ENCODE measurements around the gene MYADML2.

MYADML2 gene

DNA sequence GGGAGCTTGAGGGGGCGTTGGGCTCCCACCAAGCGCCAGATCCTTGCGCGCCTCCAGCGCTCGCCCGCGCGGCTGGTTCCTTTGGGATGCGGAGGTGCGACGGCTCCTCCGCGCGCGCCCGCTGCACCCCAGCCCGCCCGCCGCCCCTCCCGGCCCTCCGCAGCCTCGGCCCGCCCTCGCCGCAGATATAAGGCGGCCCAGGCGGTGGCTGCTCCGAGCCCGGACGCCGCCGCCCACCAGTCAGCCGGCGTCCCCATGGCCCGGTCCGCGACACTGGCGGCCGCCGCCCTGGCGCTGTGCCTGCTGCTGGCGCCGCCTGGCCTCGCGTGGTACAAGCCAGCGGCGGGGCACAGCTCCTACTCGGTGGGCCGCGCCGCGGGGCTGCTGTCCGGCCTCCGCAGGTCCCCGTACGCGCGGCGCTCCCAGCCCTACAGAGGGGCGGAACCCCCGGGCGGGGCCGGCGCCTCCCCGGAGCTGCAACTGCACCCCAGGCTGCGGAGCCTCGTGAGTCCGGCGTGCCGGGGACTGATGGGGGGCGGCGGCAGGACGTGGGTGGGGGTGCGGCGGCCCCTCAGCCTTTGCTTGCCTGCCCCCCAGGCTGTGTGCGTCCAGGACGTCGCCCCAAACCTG is 44.9 kb downstream of the MYADML2 start, which contains the start of gene NPB:
Gene NPB (plus strand): TSS at position 216 of the 630 bp plus-strand sequence. CDS start 40 bp downstream, at position 256.
- TF ChIP-seq GATA2 (IDR thresholded peaks at IDR 0.05; ENCODE audit: low read depth, low read length) = no peak
- TF ChIP-seq GATA3 (IDR thresholded peaks at IDR 0.05; ENCODE audit: low read depth, low read length) = no peak

DNA sequence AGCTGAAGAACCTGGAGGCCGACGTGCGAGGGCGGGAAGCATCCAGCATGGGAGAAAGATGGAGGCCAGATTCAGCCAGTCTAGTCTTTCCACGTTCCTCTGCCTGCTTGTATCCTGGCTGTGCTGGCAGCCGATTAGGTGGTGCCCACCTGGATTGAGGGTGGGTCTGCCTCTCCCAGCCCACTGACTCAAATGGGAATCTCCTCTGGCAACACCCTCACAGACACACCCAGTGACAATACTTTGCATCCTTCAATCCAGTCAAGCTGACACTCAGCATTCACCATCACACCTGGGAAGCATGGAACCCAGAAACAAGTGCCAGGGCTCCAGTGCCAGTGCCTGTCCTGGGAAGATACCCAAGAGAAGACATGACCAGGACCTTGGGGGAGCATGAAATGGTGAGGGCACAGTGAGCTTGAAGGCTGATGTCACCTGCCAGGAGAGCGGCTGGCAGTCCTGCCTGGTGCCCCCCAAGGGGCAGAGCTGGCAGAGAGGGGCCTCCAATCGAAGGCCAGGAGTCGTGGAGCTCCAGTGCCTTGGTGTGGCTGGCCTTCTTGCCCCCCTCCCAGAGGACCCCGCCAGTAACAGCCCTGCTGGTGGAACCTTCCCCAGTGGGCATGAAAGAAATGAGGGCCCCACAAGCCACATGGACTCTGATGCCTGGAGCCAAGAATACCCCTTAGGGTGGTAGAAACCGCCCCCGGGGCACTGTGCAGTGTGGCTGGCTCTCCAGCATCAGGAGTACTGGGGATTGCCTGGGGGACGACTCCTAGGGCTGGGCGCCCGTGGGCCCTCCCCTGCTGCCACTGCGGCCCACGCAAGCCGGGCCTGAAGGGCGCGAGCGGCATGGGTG is 45.6 kb downstream of the MYADML2 start:
- TF ChIP-seq GATA2 (IDR thresholded peaks at IDR 0.05; ENCODE audit: low read depth, low read length) (no peak), GATA3 (IDR thresholded peaks at IDR 0.05; ENCODE audit: low read depth, low read length) (no peak)

DNA sequence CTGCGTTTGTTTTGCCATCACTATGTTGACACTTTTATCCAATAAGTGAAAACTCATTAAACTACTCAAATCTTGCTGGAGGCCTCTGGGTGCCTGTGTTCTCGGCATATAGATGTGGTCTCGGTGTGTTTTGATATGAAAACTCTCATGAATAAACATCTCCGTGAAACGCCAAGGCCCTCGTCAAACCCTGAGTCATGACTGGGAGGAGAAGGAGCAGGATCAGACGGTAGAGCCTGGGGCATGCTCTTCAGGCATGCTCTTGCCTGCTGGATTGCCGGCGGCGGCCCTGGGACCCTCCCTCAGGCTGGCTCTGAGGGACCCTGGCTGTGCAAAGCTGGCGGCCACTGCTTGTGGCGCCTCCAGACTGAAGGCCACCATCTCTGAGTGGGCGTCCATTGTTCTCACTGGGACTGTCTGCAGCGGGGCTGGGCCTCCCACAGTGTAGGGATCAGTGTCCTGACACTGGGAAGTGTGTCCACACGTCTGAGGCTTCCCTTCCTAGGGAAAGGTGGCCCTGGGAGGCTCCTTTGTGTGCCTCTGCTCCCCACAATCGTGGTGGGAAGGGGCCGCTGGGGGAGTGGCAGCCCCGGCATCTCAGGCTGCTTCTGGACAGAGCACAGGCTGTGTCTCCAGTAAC is 46.7 kb downstream of the MYADML2 start:
- no peak for TF ChIP-seq GATA2 (IDR thresholded peaks at IDR 0.05; ENCODE audit: low read depth, low read length)
- no peak for TF ChIP-seq GATA3 (IDR thresholded peaks at IDR 0.05; ENCODE audit: low read depth, low read length)

DNA sequence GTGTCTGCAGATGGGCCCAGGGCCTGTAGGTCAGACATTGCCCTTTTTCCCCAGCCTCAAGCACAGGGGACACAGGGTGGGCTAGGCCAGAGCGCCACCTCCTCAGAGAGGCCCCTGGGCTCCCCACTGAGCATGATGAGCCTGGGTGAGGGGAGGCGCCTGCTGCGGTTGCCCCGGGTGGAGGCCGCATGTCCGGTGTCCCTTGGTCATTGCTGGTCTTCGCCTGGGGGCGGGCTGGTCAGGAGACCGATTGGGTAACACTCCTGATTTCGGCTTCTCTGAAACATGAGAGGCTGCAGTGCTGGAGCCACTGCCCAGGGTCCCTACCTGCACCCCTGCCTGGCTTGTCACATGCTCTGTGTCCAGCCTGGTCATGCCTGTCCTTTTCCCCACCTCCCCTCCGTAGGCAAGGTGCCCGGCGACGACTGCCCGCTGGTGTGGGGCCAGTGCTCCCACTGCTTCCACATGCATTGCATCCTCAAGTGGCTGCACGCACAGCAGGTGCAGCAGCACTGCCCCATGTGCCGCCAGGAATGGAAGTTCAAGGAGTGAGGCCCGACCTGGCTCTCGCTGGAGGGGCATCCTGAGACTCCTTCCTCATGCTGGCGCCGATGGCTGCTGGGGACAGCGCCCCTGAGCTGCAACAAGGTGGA is 47.4 kb downstream of the MYADML2 start:
- no peak for TF ChIP-seq GATA2 (IDR thresholded peaks at IDR 0.05; ENCODE audit: low read depth, low read length)
- TF ChIP-seq GATA3 (IDR thresholded peaks at IDR 0.05; ENCODE audit: low read depth, low read length) = no peak

DNA sequence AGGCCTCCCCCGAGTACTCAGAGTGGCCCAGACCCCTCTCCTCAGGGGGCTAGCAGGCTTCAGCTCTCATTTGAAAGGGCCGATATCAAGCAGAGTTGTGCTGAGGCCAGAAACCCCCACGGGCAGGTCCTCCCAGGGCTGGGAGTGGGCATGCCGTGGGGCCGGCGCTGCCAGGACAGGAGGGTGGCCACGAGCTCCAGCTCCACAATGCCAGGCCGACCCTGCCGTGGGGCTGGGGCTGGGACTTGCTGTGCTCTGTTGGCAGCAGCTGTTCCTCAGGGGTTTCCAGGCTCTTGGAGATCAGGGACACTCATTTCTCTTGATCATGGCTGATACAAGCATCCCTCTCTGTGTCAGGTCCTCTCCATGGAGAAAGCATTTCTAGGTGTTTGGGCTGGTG is 48.1 kb downstream of the MYADML2 start:
- no peak for TF ChIP-seq GATA2 (IDR thresholded peaks at IDR 0.05; ENCODE audit: low read depth, low read length)
- TF ChIP-seq GATA3 (IDR thresholded peaks at IDR 0.05; ENCODE audit: low read depth, low read length) = no peak

DNA sequence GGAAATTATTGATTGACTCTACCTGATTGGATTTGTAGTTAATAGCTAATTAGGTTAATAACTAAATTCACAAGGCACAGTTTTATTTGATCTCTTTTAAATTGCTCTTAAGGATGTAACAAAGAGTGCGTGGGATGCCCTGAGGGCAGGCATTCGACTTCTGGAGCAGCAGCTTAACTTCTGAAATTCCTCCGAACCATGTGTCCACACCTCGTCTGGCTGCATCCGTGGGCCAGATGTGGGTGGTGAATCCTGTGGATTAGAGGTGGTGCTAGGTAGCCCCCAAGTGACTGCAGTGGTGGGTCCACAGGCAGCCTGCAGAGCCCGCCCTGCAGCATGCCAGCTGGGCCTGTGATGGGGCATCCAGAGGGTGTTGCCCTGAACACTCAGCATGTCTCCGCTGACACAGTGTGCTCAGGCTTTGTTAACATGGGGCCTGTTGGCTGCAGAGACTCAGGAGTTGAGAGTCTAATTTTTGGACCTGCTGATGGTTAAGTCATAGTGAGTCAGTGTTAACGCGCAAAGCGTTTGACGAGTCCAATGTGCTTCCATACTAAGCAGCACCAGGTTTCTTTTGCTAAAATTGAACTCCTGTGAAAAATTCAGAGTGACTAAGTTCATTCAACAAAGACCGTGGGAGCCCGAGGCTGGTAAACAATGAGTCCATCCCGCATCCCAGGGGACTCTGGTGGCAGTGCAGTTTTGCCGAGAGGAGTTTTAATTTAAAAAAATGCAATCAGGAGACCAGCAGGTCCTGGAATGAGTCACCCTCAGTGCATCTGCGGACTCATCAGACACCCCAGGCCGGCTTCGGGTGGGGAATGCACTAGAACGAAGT is 48.8 kb downstream of the MYADML2 start:
- TF ChIP-seq GATA2 (IDR thresholded peaks at IDR 0.05; ENCODE audit: low read depth, low read length) (no peak), GATA3 (IDR thresholded peaks at IDR 0.05; ENCODE audit: low read depth, low read length) (no peak)

DNA sequence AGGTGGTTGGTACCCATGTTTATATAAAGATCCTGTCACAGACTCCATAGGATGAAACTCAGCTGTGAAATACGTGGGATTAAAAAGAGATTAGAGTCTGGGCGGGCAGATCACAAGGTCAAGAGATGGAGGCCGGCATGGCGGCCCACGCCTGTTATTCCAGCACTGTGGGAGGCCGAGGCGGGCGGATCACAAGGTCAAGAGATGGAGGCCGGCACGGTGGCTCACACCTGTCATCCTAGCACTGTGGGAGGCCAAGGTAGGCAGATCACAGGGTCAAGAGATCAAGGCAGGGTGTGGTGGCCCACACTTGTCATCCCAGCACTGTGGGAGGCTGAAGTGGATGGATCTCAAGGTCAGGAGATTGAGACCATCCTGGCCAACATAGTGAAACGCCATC is 51.6 kb downstream of the MYADML2 start:
- no peak for TF ChIP-seq GATA3 (IDR thresholded peaks at IDR 0.05; ENCODE audit: low read depth, low read length)
- no peak for TF ChIP-seq GATA2 (IDR thresholded peaks at IDR 0.05; ENCODE audit: low read depth, low read length)

DNA sequence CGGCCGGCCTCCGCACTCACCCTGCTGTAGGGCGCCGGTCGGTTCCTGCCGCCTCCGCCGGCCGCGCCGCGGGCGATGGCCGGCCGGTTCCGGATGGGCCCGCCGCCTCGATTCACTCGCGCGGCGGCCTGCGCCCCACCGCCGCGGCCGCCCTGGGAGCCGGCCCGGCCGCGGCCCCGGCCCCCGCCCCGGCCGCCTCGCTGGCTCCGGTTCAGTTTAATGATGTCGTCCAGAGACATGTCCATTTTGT is 55.8 kb downstream of the MYADML2 start:
- TF ChIP-seq GATA3 (IDR thresholded peaks at IDR 0.05; ENCODE audit: low read depth, low read length) (no peak), GATA2 (IDR thresholded peaks at IDR 0.05; ENCODE audit: low read depth, low read length) (no peak)

DNA sequence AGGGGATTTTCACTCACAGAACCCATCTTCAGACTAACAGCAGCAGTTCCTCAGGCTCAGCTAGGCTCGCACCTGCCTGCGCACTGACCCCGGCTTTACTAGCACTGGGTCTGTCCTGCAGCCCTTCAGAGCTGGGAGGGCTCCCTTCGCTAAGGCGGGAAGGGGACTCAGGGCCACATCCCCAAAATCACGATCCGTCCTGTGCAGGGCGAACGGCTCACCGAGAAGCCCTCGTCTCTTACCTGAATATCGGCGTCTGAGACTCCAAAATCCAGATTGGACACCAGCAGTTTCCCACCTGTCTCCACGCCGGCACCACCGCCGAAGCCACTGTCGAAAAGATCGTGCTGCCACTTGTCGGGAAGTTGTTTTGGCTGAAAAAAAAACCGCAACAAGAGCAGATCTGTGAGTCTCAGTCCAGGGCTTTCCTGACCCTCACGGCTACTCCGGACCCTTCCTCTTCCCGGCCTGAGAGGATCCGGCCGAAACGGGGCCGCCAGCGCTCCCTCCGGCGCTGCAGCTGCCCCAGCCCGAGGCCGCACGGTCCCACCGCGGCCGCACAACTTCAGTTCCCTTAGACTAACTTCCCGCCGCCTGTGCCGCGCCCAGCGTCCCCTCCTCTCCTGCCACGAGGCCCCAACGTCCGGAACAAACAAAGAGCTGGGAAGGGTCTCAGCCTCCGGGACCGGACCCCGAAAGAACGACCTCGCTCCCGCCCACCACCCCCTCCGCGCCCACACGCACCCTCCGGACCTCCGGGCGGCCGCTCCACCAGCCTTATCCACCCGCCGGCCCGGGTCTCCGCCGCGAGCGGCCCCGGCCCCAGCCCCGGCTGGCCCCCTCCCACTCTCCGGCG is 56.4 kb downstream of the MYADML2 start:
- TF ChIP-seq GATA3 (IDR thresholded peaks at IDR 0.05; ENCODE audit: low read depth, low read length) (no peak), GATA2 (IDR thresholded peaks at IDR 0.05; ENCODE audit: low read depth, low read length) (no peak)

Measured in SH-SY5Y (cell line).